Right renal pelvis (tissue), 4 donors: ENCODE results near the gene C19orf67. TPM values are rescaled to one million over a fixed set of nuclear protein-coding genes. Genes with fewer than 3 reads are reported as not detected.
A peak's percentile ranks its signal among the peaks of the same experiment; 100 is the strongest.

Source experiments
- DNase-seq, 4 donors: peaks; one replicate each; pipeline ENCODE4 v3.0.0-alpha.2; 2013; ENCODE audit warnings: low read depth in 4 of 4, low spot score in 3 of 4, missing footprints in 1 of 4
- polyA plus RNA-seq, 4 donors: library from polyadenylated mRNA; unstranded; fragments of 120-200 nt; gene quantifications; one replicate each; pipeline ENCODE4 v1.2.1, GENCODE V29; 2013; ENCODE audit not compliant: insufficient read length in 4 of 4

C19orf67 gene
- polyA plus RNA-seq, 4 donors = 0.10 TPM; not detected in 3

- no peak for DNase-seq
These were observed 3.2 kb upstream of the C19orf67 start for GRCh38 chr19:14088634-14089411.

GRCh38 chr19:14086098-14086497 is 515 bp upstream of the C19orf67 start:
- no peak for DNase-seq

GRCh38 chr19:14082675-14082960 is 3.0 kb downstream of the C19orf67 start:
- DNase-seq = no peak

- DNase-seq = no peak
These were observed 3.5 kb downstream of the C19orf67 start for GRCh38 chr19:14081797-14082674.

- peak; percentile 99 to 100 (median 100) for DNase-seq
These were observed 4.4 kb downstream of the C19orf67 start for GRCh38 chr19:14080887-14081796.

- DNase-seq = no peak
These were observed 7.2 kb downstream of the C19orf67 start for GRCh38 chr19:14078411-14078810.

GRCh38 chr19:14073925-14074838 is 11.4 kb downstream of the C19orf67 start:
- DNase-seq = no peak

GRCh38 chr19:14073261-14073924 is 12.2 kb downstream of the C19orf67 start:
- no peak for DNase-seq

- DNase-seq = no peak
These were observed 12.9 kb downstream of the C19orf67 start, which contains the start of gene MISP3 for GRCh38 chr19:14072535-14073260. Gene MISP3 (plus strand): TSS chr19:14072786. CDS start chr19:14073310, 524 bp downstream.

GRCh38 chr19:14070268-14071050 is 15.1 kb downstream of the C19orf67 start:
- no peak for DNase-seq

- no peak for DNase-seq
These were observed 19.4 kb downstream of the C19orf67 start for GRCh38 chr19:14066134-14066533.

GRCh38 chr19:14063105-14063504 is 22.5 kb downstream of the C19orf67 start:
- no peak for DNase-seq

- no peak for DNase-seq
These were observed 23.1 kb downstream of the C19orf67 start for GRCh38 chr19:14062558-14062855.

- peak in 1 of 4 donors; percentile 61 for DNase-seq
These were observed 23.6 kb downstream of the C19orf67 start, which contains the start of gene PALM3 for GRCh38 chr19:14061751-14062557. Gene PALM3 (minus strand): TSS chr19:14062076. CDS start chr19:14061980, 96 bp downstream.

- no peak for DNase-seq
These were observed 24.4 kb downstream of the C19orf67 start for GRCh38 chr19:14061081-14061749.

- DNase-seq = no peak
These were observed 25.9 kb downstream of the C19orf67 start for GRCh38 chr19:14059652-14060155.
